Ovary (tissue), 3 donors: ENCODE data around the gene FIGLA.

Experiments
- POLR2A ChIP-seq: fragments of 450-650 bp; IDR thresholded peaks from one replicate; pipeline ENCODE4 v1.6.1; 2017; ENCODE audit warnings: antibody characterized with exemption, mild to moderate bottlenecking, moderate library complexity
- TF ChIP-seq, protein P1 (sequence below), 3 donors: fragments of 450-650 bp in 2 of 3; fragments of 200-600 bp in 1 of 3; IDR thresholded peaks; one replicate each; pipeline versions ENCODE4 v1.5.1 to v1.8.0; 2016 to 2022; ENCODE audit warnings: antibody characterized with exemption in 3 of 3, mild to moderate bottlenecking in 1 of 3
- donor health status: DM: no; HTN: no; CAD: no.

DNA sequence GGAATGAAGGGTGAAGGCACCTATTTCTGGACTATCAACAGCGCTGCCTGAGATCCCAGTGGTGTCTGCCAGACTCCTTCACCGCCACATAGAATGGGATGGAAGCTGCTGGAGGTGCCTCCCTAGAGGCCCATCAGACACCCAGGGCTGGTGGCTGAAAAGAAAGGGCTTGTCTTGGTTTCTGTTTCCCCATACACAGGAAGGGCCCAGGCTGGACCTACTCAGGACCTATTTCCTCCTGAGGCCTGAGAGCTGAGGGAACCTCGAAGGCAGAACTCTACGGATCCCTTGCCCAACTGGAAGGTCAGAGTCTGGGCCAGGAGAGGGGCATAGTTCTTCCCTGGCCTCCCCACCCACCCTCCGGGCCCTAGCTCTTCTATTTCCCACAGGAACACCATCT is 32.8 kb upstream of the FIGLA start:
- TF ChIP-seq, protein P1, sequence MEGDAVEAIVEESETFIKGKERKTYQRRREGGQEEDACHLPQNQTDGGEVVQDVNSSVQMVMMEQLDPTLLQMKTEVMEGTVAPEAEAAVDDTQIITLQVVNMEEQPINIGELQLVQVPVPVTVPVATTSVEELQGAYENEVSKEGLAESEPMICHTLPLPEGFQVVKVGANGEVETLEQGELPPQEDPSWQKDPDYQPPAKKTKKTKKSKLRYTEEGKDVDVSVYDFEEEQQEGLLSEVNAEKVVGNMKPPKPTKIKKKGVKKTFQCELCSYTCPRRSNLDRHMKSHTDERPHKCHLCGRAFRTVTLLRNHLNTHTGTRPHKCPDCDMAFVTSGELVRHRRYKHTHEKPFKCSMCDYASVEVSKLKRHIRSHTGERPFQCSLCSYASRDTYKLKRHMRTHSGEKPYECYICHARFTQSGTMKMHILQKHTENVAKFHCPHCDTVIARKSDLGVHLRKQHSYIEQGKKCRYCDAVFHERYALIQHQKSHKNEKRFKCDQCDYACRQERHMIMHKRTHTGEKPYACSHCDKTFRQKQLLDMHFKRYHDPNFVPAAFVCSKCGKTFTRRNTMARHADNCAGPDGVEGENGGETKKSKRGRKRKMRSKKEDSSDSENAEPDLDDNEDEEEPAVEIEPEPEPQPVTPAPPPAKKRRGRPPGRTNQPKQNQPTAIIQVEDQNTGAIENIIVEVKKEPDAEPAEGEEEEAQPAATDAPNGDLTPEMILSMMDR (IDR thresholded peaks at IDR 0.05), result no peak
- no peak for TF ChIP-seq POLR2A
